ENCODE measurements around the gene TMEM175. TPM values are rescaled to one million over a fixed set of nuclear protein-coding genes. Genes with fewer than 3 reads are reported as not detected.

Gene TMEM175
- total and polyA plus RNA-seq, 2 of the 4 experiments (the other 2 are of a cell fraction): 7.7 to 41.9 TPM

DNA sequence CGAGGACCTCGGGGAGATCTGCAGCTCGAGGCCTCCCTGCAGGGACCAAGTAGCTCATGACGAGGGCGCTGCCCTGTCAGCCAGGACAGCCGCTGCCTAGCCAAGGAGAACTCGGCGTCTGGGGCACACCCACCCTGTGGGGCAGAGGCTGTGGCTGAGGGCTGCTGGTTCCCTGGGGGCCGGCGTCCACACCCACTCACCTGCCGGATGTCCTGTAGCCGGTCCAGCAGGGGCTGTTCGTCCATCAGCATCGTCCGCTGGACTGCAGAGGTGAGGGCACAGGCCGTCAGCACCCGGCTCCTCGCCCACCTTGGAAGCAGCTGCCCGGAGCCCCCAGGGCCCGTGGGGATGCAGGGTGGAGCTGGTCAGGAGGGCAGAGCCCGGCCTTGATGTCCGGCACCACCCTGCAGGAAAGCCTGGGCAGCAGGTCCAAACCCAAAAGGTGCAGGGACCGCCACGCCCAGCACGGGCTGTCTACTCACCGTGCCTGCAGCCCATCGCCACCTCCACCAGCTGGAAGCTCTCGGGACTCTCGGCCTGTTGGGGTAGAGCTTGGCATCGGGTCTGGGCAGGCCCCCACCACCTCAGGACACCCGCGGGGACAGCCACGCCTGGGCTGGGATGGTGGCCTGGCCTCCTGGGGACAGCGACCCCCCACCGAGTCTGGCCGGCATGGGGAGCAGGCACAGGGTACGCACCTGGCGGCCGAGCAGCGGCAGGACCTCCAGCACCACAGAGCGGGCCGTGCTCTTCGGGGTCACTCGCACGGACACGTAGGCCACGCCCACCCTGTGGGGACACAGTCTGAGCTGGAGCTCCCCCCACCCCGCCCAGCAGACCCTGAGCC, 34.2 kb downstream of the TMEM175 start:
- Histone ChIP-seq H2AFZ (replicated peaks; ENCODE audit: low read length, poor library complexity) (no peak overlapping the region), H2AK5ac (ENCODE audit: low read depth, low read length) (no peak overlapping the region), H3K4me3 (ENCODE audit: insufficient read depth, low read depth, low read length) (no peak overlapping the region), H4K91ac (ENCODE audit: insufficient read depth, low read depth, low read length) (no peak overlapping the region), H4K5ac (ENCODE audit: low read depth, low read length) (no peak overlapping the region), H3K79me1 (ENCODE audit: low read depth in 1 of 2, low read length in 2 of 2) (peaks cover 9 to 11% of the 10 kb centered on the region in 2 experiments; a peak in 2 of 4 replicates), H3K27me3 (ENCODE audit: control insufficient read depth, insufficient read depth, low read length) (no peaks in the 10 kb centered on the region), H2BK5ac (ENCODE audit: low read depth, low read length, poor library complexity, severe bottlenecking) (no peak overlapping the region), H3K18ac (ENCODE audit: low read depth, low read length) (no peak overlapping the region), H2BK20ac (ENCODE audit: low read depth, low read length) (no peak overlapping the region), H3K4me1 (ENCODE audit: control insufficient read depth, insufficient read depth, low read length) (no peaks in the 10 kb centered on the region), H2BK15ac (ENCODE audit: low read depth, low read length) (no peak overlapping the region), H4K20me1 (ENCODE audit: insufficient read depth, low read length) (peaks cover 16% of the 10 kb centered on the region), H2AK9ac (replicated peaks; ENCODE audit: low read depth, low read length, poor library complexity) (peak overlapping the region; percentile 8), H2BK120ac (ENCODE audit: low read depth, low read length) (no peak overlapping the region), H3K36me3 (ENCODE audit: control insufficient read depth, insufficient read depth, low read length) (peaks cover 49% of the 10 kb centered on the region), H3K56ac (ENCODE audit: extremely low read depth, insufficient read depth, low read length) (no peak overlapping the region), H3K27ac (ENCODE audit: insufficient read depth, low read length) (no peak overlapping the region), H3K9me3 (ENCODE audit: control insufficient read depth, insufficient read depth, low read length) (no peaks in the 10 kb centered on the region), H4K8ac (ENCODE audit: low read depth in 2 of 2, low read length in 2 of 2) (no peak overlapping the region), H3K4me2 (ENCODE audit: low read depth, low read length) (no peak overlapping the region), H3K9ac (ENCODE audit: low read depth, low read length) (no peak overlapping the region), H3K4ac (ENCODE audit: low read depth, low read length) (no peak overlapping the region), H3K23ac (ENCODE audit: low read depth, low read length) (no peak overlapping the region), H3K14ac (replicated peaks; ENCODE audit: low read depth, low read length) (no peak overlapping the region), H3K9me1 (ENCODE audit: insufficient read depth, low read length) (no peaks in the 10 kb centered on the region; the same call in 1 of the 2 replicates)
- TF ChIP-seq NFE2L2 (IDR thresholded peaks at IDR 0.05; ENCODE audit: low read depth, low read length): no peak
- TF ChIP-seq, protein P1, sequence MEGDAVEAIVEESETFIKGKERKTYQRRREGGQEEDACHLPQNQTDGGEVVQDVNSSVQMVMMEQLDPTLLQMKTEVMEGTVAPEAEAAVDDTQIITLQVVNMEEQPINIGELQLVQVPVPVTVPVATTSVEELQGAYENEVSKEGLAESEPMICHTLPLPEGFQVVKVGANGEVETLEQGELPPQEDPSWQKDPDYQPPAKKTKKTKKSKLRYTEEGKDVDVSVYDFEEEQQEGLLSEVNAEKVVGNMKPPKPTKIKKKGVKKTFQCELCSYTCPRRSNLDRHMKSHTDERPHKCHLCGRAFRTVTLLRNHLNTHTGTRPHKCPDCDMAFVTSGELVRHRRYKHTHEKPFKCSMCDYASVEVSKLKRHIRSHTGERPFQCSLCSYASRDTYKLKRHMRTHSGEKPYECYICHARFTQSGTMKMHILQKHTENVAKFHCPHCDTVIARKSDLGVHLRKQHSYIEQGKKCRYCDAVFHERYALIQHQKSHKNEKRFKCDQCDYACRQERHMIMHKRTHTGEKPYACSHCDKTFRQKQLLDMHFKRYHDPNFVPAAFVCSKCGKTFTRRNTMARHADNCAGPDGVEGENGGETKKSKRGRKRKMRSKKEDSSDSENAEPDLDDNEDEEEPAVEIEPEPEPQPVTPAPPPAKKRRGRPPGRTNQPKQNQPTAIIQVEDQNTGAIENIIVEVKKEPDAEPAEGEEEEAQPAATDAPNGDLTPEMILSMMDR (conservative IDR thresholded peaks at IDR 0.05; ENCODE audit: low read depth, low read length): no peak
- TF ChIP-seq MAFK (IDR thresholded peaks at IDR 0.05; ENCODE audit: low read depth, low read length): no peak
- TF ChIP-seq, protein P2, sequence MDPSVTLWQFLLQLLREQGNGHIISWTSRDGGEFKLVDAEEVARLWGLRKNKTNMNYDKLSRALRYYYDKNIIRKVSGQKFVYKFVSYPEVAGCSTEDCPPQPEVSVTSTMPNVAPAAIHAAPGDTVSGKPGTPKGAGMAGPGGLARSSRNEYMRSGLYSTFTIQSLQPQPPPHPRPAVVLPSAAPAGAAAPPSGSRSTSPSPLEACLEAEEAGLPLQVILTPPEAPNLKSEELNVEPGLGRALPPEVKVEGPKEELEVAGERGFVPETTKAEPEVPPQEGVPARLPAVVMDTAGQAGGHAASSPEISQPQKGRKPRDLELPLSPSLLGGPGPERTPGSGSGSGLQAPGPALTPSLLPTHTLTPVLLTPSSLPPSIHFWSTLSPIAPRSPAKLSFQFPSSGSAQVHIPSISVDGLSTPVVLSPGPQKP (IDR thresholded peaks at IDR 0.05; ENCODE audit: borderline replicate concordance, low read depth, low read length): no peak
- no peak for TF ChIP-seq FOS (IDR thresholded peaks at IDR 0.05; ENCODE audit: low read depth, low read length)
- TF ChIP-seq MXI1 (IDR thresholded peaks at IDR 0.05; ENCODE audit: borderline replicate concordance, low read depth, low read length): no peak
- ATAC-seq (ENCODE audit: low read depth): no peak
- POLR2A ChIA-PET (ENCODE audit: unreplicated experiment): no interaction called here
- intact Hi-C loops (cut with micrococcal nuclease) (no loop called here), dilution Hi-C loops (cut with HindIII; ENCODE audit: low sequenced_read_pairs, unreplicated experiment) (no loop called here), in situ Hi-C loops (cut with MboI; ENCODE audit: low sequenced_read_pairs) (no loop called here)
- no peak for DNase-seq
- WGBS, 2 experiments (ENCODE audit: extremely low coverage in 2 of 2, insufficient read length in 1 of 2): 91% methylated on average over 32 of the region's 48 CpGs; no CpG with 5 or more reads in 1 of the 2 experiments
- CTCF ChIA-PET: no interaction called here
- BruUV-seq (replicated peaks): no TSS peak
